ENCODE results near the gene IARS1. TPM values are rescaled to one million over a fixed set of nuclear protein-coding genes. Genes with fewer than 3 reads are reported as not detected.

The IARS1 gene
- polyA plus RNA-seq, 1 donor, result 64.0 TPM

GRCh38 chr9:92295240-92295790, 1.8 kb upstream of the IARS1 start:
- DNase-seq, result no peak

- peak; percentile 10 for DNase-seq
Observed at GRCh38 chr9:92294297-92294676, 790 bp upstream of the IARS1 start.

GRCh38 chr9:92293075-92293354, 482 bp downstream of the IARS1 start:
- no peak for DNase-seq

GRCh38 chr9:92292338-92293074, 991 bp downstream of the IARS1 start:
- no peak for DNase-seq

GRCh38 chr9:92291577-92291976, 1.9 kb downstream of the IARS1 start:
- DNase-seq, result no peak

GRCh38 chr9:92290785-92291429, 2.6 kb downstream of the IARS1 start:
- DNase-seq, result no peak

- no peak for DNase-seq
Observed at GRCh38 chr9:92289708-92290390, 3.6 kb downstream of the IARS1 start.

GRCh38 chr9:92279302-92279701, 14.2 kb downstream of the IARS1 start:
- DNase-seq, result no peak

- no peak for DNase-seq
Observed at GRCh38 chr9:92278110-92278509, 15.4 kb downstream of the IARS1 start.

GRCh38 chr9:92276331-92277032, 17.0 kb downstream of the IARS1 start:
- no peak for DNase-seq

GRCh38 chr9:92275541-92275940, 18.0 kb downstream of the IARS1 start:
- no peak for DNase-seq

- no peak for DNase-seq
Observed at GRCh38 chr9:92270511-92270910, 23.0 kb downstream of the IARS1 start.

GRCh38 chr9:92266486-92266885, 27.0 kb downstream of the IARS1 start:
- no peak for DNase-seq

GRCh38 chr9:92265154-92265553, 28.3 kb downstream of the IARS1 start:
- DNase-seq, result no peak

- no peak for DNase-seq
Observed at GRCh38 chr9:92263131-92263530, 30.4 kb downstream of the IARS1 start.

GRCh38 chr9:92257327-92257726, 36.2 kb downstream of the IARS1 start:
- no peak for DNase-seq

GRCh38 chr9:92254381-92255337, 38.8 kb downstream of the IARS1 start:
- no peak for DNase-seq

- no peak for DNase-seq
Observed at GRCh38 chr9:92253656-92254055, 39.8 kb downstream of the IARS1 start.

GRCh38 chr9:92247981-92248380, 45.5 kb downstream of the IARS1 start:
- no peak for DNase-seq

- no peak for DNase-seq
Observed at GRCh38 chr9:92247296-92247695, 46.2 kb downstream of the IARS1 start.

- DNase-seq, result no peak
Observed at GRCh38 chr9:92245005-92245797, 48.3 kb downstream of the IARS1 start.
